ENCODE measurements around the gene ZNF432.

DNA sequence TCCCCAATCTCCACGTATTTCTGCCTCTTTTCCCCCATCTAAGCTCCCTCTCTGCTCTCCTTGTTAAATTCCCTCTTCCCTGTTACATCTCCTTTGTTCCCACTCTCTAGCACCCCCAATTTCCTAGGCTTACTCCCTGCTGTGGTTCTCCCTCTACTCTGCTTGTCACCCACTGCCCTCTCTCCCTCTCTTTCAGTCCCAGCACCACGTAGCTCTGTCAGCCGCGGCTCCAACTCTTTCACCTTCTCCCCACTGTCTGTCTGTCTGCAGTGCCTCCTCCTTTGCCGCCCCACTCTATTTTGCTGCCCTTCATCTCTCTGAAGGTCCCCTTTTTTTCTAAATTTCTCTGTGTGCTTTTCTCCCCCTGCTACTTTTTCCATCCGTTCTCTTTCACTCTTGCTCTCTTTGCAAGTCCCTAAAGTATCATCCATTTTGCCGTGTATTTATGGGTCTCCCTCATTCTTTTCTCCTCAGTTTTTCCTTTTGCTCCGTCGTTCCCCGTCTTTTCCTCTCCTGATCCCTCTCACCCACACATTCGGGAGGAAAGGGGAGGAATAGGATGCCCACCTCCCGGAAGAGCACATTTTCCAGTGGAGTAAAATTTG, 46.0 kb upstream of the ZNF432 start:
- TF ChIP-seq, protein P1, sequence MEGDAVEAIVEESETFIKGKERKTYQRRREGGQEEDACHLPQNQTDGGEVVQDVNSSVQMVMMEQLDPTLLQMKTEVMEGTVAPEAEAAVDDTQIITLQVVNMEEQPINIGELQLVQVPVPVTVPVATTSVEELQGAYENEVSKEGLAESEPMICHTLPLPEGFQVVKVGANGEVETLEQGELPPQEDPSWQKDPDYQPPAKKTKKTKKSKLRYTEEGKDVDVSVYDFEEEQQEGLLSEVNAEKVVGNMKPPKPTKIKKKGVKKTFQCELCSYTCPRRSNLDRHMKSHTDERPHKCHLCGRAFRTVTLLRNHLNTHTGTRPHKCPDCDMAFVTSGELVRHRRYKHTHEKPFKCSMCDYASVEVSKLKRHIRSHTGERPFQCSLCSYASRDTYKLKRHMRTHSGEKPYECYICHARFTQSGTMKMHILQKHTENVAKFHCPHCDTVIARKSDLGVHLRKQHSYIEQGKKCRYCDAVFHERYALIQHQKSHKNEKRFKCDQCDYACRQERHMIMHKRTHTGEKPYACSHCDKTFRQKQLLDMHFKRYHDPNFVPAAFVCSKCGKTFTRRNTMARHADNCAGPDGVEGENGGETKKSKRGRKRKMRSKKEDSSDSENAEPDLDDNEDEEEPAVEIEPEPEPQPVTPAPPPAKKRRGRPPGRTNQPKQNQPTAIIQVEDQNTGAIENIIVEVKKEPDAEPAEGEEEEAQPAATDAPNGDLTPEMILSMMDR (IDR thresholded peaks at IDR 0.05; ENCODE audit: low read length) = no peak
- TF ChIP-seq EZH2 (optimal IDR thresholded peaks at IDR 0.05; ENCODE audit: low read depth, low read length) = no peak
- TF ChIP-seq EZH2phosphoT487 (IDR thresholded peaks at IDR 0.05; ENCODE audit: low read length) = no peak

All from MM.1S (cell line).